GM19238 (cell line): ENCODE measurements around the gene ARHGAP26.

ENCODE experiments used
- DNase-seq: peaks from one replicate; pipeline ENCODE4 v3.0.0; 2011; ENCODE audit warnings: low spot score; ENCODE audit not compliant: insufficient read length

Gene ARHGAP26

GRCh38 chr5:142847898-142848790, 78.0 kb downstream of the ARHGAP26 start:
- no peak for DNase-seq

- no peak for DNase-seq
Measured at GRCh38 chr5:142849466-142849865, 79.3 kb downstream of the ARHGAP26 start.

GRCh38 chr5:142849880-142850279, 79.7 kb downstream of the ARHGAP26 start:
- no peak for DNase-seq

GRCh38 chr5:142851731-142852130, 81.6 kb downstream of the ARHGAP26 start:
- DNase-seq, result no peak

GRCh38 chr5:142852416-142853198, 82.4 kb downstream of the ARHGAP26 start:
- no peak for DNase-seq

- no peak for DNase-seq
Measured at GRCh38 chr5:142853682-142854081, 83.5 kb downstream of the ARHGAP26 start.

- no peak for DNase-seq
Measured at GRCh38 chr5:142856269-142856782, 86.1 kb downstream of the ARHGAP26 start.

- DNase-seq, result no peak
Measured at GRCh38 chr5:142857405-142857804, 87.2 kb downstream of the ARHGAP26 start.

GRCh38 chr5:142859037-142859436, 88.9 kb downstream of the ARHGAP26 start:
- no peak for DNase-seq

GRCh38 chr5:142860270-142860669, 90.1 kb downstream of the ARHGAP26 start:
- no peak for DNase-seq

GRCh38 chr5:142861011-142861410, 90.8 kb downstream of the ARHGAP26 start:
- DNase-seq, result no peak

- DNase-seq, result no peak
Measured at GRCh38 chr5:142862594-142862993, 92.4 kb downstream of the ARHGAP26 start.

GRCh38 chr5:142863856-142864255, 93.7 kb downstream of the ARHGAP26 start:
- DNase-seq, result no peak

GRCh38 chr5:142864290-142865260, 94.4 kb downstream of the ARHGAP26 start:
- DNase-seq, result no peak

GRCh38 chr5:142865631-142866030, 95.5 kb downstream of the ARHGAP26 start:
- no peak for DNase-seq

GRCh38 chr5:142866563-142867275, 96.5 kb downstream of the ARHGAP26 start:
- DNase-seq, result peak; percentile 51

GRCh38 chr5:142869886-142870285, 99.7 kb downstream of the ARHGAP26 start:
- no peak for DNase-seq

GRCh38 chr5:142870532-142871362, 100.6 kb downstream of the ARHGAP26 start:
- no peak for DNase-seq
